Measurements from ENCODE around the gene BPIFB6.
"Not testable (repeated sequence)": the region's sequence is repeated elsewhere in the genome, so short reads cannot be mapped to it uniquely, and the experiment has no call there.

The BPIFB6 gene

GRCh38 chr20:33030569-33030968, 879 bp upstream of the BPIFB6 start:
- no peak for DNase-seq

DNA sequence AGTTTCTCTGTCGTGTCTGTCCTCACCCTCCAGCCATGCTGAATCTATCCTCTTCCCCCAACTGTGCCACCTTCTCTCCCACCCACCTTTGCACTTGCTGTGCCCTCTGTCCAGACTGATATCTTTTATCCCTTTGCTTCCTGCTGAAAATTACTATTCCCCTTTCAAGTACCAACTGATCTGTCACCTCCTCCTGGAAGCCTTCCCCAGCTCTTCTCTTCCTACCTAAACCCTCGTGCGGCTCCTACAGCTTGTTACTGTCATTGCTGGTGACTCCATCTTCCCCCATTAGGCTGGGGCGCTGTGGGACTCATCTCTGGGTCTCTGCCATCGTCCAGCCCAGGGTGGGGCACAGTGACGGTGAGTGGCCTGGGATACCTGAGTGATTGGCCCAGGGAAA, 1.1 kb downstream of the BPIFB6 start:
- no peak for DNase-seq

DNA sequence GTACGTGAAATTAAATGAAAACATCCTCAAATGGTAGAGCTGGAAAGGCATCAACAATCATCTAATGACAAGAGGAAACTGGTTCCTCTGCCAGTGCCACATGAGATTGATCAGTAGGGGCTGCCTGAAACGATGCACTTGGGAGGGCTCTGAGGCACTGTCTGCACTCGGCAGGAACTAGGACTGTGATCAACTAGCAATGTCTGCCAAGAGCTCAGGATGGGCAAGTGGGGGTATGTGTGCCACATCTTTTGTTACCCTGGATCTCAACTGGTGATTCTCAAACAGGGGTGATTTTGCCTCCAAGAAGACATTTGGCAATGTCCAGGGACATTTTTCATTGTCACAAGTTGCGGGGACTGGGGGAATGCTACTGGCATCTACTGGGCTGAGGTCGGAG, 1.9 kb downstream of the BPIFB6 start:
- no peak for DNase-seq

DNA sequence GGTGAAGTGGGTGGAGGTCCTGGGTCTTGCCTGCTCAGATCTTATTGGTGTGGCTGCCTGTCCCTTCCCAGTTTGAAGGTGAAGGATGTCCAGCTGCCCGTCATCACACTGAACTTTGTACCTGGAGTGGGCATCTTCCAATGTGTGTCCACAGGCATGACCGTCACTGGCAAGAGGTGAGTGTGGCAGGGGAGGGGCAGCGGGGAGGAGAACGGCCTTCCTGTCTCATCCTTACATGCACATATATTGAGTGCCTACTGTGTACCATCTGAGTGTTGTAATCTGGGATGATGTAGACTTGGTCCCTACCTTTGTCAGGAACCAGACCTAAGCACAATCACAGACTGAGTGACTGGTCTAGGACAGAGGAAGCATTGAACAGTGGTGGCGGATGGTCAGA, 2.7 kb downstream of the BPIFB6 start:
- no peak for DNase-seq

DNA sequence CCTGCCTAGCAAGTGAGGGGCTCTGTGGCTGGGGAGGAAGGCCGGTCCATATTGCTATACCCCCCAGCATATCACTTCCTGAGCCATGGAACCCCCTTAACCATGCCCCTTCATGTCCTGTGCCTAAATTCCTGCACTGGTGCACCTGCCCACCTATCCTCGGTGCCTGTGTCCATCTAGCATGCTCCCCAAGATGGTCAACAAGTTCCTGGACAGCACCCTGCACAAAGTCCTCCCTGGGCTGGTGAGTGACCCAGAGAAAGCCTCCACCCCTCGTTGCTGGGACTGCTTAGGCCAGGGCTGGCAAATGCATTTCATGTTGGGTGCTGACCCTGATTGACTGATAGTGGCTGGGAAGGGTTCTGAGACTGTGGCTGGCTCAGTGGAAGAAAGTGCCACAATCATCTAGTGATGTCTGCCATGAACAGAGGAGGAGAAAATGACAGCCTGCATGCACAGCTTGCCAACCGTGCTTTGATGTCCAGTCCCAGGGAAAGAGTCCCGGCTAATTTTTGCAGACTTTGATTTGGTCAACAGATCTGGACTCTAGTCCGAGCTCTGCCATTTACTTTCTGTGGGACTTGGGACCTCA, 3.5 kb downstream of the BPIFB6 start:
- DNase-seq, result no peak

DNA sequence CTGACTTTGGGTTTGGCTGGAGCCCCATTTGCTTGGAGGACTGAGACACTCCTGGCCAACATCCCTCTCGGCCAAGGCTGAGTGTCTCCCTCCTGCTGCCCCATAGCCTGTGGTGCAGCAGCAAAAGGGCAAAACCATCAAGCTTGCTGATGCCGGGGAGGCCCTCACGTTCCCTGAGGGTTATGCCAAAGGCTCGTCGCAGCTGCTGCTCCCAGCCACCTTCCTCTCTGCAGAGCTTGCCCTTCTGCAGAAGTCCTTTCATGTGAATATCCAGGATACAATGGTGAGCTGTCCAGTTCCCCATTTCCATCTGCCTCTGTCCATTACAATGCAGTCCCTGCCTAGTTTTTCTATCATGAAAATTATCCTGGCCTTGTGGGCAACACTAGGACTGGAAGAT, 6.0 kb downstream of the BPIFB6 start:
- no peak for DNase-seq

DNA sequence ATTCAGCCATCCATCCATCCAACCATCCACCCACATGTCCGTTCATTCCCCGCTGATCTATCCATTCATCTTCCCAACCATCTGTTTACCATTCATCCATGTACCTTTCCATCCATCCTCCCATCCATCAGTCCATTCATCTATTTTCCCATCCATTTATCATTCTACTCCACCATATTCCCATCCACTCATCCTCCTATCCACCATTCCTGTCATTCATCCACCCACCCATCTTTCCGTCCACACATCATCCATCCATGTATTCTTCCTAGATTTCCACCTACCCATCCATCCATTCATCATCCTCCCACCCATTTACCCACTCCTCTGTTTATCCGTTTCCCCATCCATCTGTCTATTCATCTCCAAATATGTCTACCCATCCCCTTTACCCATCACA, 6.8 kb downstream of the BPIFB6 start:
- DNase-seq, result no peak

GRCh38 chr20:33042430-33042829, 11.0 kb downstream of the BPIFB6 start:
- DNase-seq, result no peak

DNA sequence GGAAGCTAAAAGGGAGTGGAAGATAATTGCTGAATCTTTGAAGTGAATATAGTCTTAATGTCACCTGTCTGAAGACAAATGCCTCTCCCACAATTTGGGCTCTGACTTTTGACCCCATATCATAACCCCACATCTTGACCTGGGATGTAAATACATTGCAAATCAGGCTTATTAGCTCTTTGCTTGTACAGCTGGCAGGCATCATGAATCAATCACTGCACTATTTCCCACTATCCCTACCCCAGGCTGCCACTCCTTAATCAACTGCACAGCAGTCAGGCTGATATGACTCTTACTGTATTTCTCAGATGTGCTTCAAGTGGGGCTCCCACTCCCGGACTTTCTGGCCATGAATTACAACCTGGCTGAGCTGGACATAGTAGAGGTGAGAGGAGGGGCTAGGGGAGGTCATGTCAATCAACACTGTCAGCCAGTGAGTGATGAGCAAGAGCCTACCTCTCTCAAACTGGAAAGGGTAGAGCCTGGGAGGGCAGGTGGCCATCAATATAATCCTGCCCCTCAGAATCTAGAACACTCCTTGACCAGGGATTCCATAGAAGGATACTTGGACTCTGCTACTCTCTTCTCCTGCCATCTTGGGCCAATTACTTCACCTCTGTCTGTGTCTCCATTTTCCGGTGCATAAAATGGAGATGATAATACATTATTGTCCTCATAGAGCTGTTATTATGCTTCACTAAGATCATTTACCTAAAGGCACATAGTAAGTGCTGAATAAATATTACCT, 11.7 kb downstream of the BPIFB6 start:
- DNase-seq, result no peak

DNA sequence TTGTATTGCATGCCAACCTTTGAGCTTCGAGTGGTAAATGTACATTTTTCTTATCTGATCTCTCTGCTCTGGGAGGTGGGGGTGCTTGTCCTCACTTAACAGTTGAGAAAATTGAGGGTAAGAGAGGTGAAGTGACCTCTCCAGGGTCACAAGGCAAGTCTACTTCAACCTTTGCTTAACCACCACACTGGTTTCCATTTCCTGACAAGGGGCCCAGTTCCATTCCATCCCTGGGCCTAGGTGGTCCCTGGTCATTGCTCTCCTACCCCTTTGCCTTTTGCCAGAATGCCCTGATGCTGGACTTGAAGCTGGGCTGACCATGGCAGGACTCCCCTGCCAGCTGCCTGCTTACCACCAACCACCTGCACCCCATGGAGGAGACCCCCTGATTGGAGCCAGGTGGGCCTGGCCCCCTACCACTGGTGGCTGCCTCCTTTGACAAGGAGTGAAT, 12.3 kb downstream of the BPIFB6 start:
- no peak for DNase-seq

DNA sequence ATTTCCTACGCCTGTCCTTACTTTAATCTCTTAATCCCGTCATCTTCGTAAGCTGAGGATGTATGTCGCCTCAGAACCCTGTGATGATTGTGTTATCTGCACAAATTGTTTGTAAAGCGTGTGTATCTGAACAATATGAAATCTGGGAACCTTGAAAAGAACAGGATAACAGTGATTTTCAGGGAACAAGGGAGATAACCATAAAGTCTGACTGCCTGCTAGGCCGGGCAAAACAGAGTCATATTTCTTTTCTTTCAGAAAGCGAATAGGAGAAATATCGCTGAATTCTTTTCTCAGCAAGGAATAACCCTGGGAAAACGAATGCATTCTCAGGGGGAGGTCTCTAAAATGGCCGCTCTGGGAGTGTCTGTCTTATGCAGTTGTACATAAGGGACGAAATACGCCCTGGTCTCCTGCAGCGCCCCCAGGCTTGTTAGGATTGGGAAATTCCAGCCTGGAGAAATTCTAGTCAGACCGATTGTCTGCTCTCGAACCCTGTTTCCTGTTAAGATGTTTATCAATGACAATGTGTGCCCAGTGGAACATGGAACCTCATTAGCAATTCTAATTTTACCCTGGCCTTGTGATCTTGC, 13.8 kb downstream of the BPIFB6 start:
- DNase-seq, result not testable (repeated sequence)

DNA sequence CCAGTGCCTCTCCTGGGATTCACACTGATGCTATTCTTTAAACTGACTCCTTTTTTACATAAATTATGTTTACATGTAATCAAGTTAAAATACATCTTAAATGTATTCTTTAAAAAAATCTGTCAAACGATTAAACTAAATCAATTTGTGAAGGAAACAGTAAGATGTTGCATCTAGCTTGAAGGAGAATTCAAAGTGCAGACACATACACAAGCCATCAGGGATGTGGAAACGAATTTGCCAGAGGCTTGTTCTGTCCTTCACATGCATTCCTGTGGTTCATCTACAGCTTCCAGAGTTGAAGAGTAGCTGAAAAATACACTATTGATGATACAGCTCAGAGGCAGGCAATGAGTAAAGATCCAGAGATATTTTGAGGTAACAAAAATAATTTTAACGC, 15.0 kb downstream of the BPIFB6 start:
- DNase-seq, result no peak

- no peak for DNase-seq
Observed at GRCh38 chr20:33051333-33051732, 19.9 kb downstream of the BPIFB6 start.

DNA sequence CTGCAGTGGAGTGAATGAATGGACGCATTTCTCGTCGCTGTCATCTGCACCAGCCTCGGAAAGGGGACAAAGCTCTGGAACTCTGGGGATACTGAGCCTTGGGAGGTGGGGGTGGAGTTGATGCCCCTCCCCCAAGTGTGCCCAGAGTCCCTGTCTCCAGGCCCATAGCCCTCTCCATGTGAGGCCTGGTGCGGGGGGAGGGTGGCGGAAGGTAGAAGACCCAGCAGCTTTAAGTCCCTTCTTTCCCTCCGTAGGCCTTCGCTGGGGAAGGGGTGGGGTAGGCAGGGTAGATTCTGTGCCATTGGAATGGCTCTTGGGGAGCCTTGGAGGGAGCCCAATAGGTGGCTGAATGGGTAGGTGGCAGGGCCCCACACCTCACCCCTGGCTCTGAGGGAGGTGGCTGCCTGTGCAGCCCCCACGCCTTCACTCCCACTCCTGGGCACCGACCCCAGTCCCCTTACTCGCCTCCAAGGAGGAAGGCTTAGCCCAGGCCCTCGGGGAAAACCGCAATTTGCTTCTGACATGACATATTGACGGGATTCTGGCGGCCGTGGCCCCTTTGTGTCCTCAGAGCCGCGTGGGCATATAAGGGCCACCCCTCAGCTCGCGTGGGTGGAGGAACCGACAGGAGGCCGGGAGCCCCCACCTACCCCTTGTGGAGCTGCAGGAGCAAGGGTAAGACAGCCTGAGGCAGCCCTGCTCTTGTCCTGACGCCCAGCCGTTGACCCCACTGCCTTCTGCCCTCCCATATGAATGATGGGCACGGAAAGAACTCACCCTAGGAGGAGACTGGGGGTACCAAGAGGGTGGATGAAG, 22.1 kb downstream of the BPIFB6 start, which contains the start of gene BPIFB3:
TSS of gene BPIFB3 (plus strand) at position 613 of the 816 bp plus-strand sequence. CDS start 1,533 bp downstream, outside the sequence.
- no peak for DNase-seq

- DNase-seq, result no peak
Observed at GRCh38 chr20:33054381-33054780, 22.9 kb downstream of the BPIFB6 start.

DNA sequence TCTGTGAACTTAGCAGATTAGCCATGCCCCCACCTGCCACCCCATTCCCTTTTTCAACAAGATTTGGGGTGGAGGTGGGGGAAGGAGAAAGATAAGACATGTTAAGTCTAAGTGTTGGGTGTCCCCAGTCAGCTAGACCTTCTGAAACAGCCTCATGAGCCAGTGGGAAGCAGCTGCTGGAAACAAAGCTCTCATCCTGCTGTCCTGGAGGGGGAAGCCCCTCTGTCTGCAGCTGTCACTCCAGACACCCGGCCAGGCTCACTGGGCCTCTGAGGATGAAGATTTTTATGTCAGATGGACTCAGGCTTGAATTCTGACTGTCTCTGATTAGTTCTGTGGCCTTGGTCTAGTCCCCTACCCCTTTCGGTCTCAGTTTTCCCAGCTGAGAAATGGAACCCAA, 23.3 kb downstream of the BPIFB6 start:
- DNase-seq, result no peak

GRCh38 chr20:33059136-33059535, 27.7 kb downstream of the BPIFB6 start:
- DNase-seq, result no peak

DNA sequence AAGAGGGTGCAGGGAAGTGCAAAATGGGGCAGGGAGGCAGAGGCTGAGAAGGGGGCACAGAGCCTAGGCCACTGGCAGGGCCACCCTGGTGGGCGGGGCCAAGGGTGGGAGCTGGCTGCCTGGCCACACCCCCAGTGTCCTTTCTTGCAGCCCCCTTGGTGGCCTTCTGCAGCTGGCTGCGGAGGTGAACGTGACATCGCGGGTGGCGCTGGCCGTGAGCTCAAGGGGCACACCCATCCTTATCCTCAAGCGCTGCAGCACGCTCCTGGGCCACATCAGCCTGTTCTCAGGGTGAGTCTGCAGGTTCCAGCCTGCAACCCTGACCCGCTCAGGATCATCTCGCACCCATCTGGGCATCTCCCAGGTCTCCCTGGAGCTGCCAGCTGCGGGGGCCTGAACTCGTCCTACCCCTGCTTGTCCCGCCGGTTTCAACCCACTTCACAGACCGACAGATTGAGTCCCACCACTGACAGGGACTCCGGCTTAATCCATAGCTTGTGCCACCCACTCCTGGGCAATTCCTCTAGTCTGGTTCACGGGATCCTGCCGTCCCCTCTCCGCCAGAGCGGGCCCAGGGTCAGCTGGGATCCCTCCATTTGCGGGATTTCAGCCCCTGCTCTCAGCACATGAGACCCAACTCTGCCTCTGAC, 28.4 kb downstream of the BPIFB6 start:
- DNase-seq, result no peak

GRCh38 chr20:33061658-33062028, 30.2 kb downstream of the BPIFB6 start:
- DNase-seq, result no peak

GRCh38 chr20:33062105-33062824, 30.8 kb downstream of the BPIFB6 start:
- no peak for DNase-seq

DNA sequence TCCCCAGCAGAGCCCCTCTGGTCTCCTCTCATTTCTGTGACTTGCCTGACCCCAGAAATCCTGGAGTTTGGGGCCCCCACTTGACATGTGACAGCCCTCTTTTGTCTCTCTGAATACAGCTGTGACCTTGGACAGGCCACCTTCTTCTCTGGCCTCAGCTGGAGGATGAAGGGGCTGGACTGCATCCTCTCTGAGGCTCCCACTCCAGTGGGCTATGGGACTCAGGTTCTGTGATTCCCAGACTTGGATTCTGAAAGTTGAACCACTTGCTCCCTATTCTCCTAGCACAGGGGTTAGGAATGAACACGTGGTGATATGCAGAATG, 31.3 kb downstream of the BPIFB6 start:
- no peak for DNase-seq

DNA sequence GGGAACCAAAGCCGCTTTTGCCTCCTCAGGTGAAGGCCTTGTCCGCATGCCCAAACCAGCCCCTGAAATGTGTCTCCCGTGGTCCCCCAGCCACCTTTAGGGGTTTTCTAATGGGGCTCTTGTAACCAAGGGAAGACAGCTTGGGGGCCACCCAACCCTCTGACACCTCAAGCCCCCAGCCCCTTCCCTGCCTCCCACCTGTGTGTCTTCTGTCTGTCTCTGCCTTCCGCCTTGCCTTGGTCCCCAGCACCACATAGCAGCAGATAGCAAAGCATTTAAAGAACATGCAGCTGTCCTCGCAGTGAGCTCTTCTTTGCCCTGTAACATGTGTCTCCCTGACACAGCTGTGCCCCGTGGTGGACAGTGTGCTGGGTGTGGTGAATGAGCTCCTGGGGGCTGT, 31.8 kb downstream of the BPIFB6 start:
- no peak for DNase-seq

All from inflammatory macrophage treated with lipopolysaccharide for 4 hours (primary cell).